Natural killer cell (primary cell): ENCODE data around the gene CEP128. TPM values are rescaled to one million over a fixed set of nuclear protein-coding genes. Genes with fewer than 3 reads are reported as not detected.

Experiments used
- ATAC-seq, 3 donors: fragments of 150-1000 bp in 2 of 3; fragments of 200-7000 bp in 1 of 3; cut with Tn5 transposase; 1 replicate in 1 of 3; 2 replicates in 2 of 3; pipeline ENCODE4 v1.10.0; 2021; ENCODE audit warnings: mild to moderate bottlenecking in 2 of 3, moderate library complexity in 2 of 3
- DNase-seq, 2 donors: peaks; one replicate each; pipeline versions ENCODE4 v3.0.0 to v3.0.0-alpha.2; 2013 to 2021; ENCODE audit warnings: mixed read lengths in 1 of 2
- H3K27ac ChIP-seq: one replicate; pipeline ENCODE4 v1.5.1; 2013; ENCODE audit warnings: mild to moderate bottlenecking, low read length
- H3K27me3 ChIP-seq: one replicate; pipeline ENCODE4 v1.6.1; 2013; ENCODE audit warnings: low read length; ENCODE audit not compliant: control insufficient read depth, insufficient read depth
- H3K36me3 ChIP-seq: one replicate; pipeline ENCODE4 v1.6.1; 2013; ENCODE audit warnings: low read length; ENCODE audit not compliant: control insufficient read depth, insufficient read depth
- H3K4me1 ChIP-seq: one replicate; pipeline ENCODE4 v1.6.1; 2013; ENCODE audit warnings: low read length; ENCODE audit not compliant: control insufficient read depth, insufficient read depth
- H3K4me3 ChIP-seq: one replicate; pipeline ENCODE4 v1.5.1; 2013; ENCODE audit warnings: low read length
- H3K9me3 ChIP-seq: one replicate; pipeline ENCODE4 v1.6.1; 2013; ENCODE audit warnings: low read length; ENCODE audit not compliant: control insufficient read depth, insufficient read depth
- H3K27ac Mint-ChIP-seq, 2 donors: one replicate each; pipeline ENCODE4 v1.8.0; 2022; ENCODE audit warnings: mild to moderate bottlenecking in 2 of 2, mixed read lengths in 2 of 2, moderate library complexity in 1 of 2
- H3K27me3 Mint-ChIP-seq, 2 donors: one replicate each; pipeline ENCODE4 v1.8.0; 2022; ENCODE audit warnings: low read depth in 2 of 2, mixed read lengths in 2 of 2
- H3K36me3 Mint-ChIP-seq: one replicate; pipeline ENCODE4 v1.8.0; 2022; ENCODE audit warnings: mixed read lengths
- H3K4me1 Mint-ChIP-seq, 2 donors: one replicate each; pipeline ENCODE4 v1.8.0; 2022; ENCODE audit warnings: mixed read lengths in 2 of 2
- H3K4me3 Mint-ChIP-seq: one replicate; pipeline ENCODE4 v1.8.0; 2022; ENCODE audit warnings: mild to moderate bottlenecking, moderate library complexity, mixed read lengths
- H3K9me3 Mint-ChIP-seq, 2 donors: one replicate each; pipeline ENCODE4 v1.8.0; 2022; ENCODE audit warnings: mixed read lengths in 2 of 2
- WGBS: methylation state at CpG from one replicate; pipeline ENCODE4 v1.1.7; 2013; ENCODE audit warnings: missing lambda C conversion rate; ENCODE audit not compliant: insufficient coverage; 5-methylcytosine and 5-hydroxymethylcytosine counted together
- intact Hi-C: fragments of 100-400 bp; cut with micrococcal nuclease; formaldehyde crosslinking; loops from one replicate; pipeline ENCODE4 v1.14.2; 2022
- total RNA-seq, 4 donors: library from RNA; stranded (reverse); fragments of 120-200 nt in 1 of 4; gene quantifications; one replicate each; pipeline versions ENCODE4 v1.2.3 to v1.2.4, GENCODE V29; 2013 to 2022
- TF ChIP-seq, protein P1 (sequence below): fragments of 200-600 bp; IDR thresholded peaks from one replicate; pipeline ENCODE4 v1.8.0; 2022; ENCODE audit warnings: antibody characterized with exemption

The CEP128 gene
- total RNA-seq, 3 donors from 2014 or later (not counting 1 experiment from before 2014, with no cell fraction given): 14.4 to 16.7 (median 15.6) TPM

DNA sequence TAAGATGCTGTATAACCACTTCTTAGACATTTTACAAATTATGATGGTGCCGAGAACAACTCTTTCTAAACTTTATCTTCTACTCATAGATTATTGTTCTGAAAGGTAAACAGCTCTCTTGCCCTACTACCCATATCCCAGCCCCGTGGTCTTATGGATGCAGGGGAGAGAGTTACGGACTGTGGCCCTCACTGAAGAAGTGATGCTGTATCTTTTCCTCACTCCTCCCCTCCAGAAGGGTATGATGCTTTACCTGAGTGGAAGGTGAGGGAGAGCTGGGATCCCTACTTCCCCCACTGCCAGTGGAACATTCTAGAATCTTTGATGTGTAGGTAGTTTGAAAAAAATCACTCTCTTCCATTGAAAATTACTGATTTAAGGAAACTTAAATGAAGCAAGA is 17.4 kb upstream of the CEP128 start:
- ATAC-seq: no peak
- H3K27me3 ChIP-seq: peaks cover 7% of the 10 kb centered on the region
- peak overlapping the region; percentile 34 for H3K27ac ChIP-seq
- H3K36me3 Mint-ChIP-seq: no peaks in the 10 kb centered on the region
- no peaks in the 10 kb centered on the region for H3K36me3 ChIP-seq
- DNase-seq: no peak
- H3K4me1 Mint-ChIP-seq: peaks cover 29 to 30% of the 10 kb centered on the region in 2 donors
- no peaks in the 10 kb centered on the region for H3K9me3 ChIP-seq
- no peak overlapping the region for H3K4me3 ChIP-seq
- H3K4me1 ChIP-seq: peaks cover 18% of the 10 kb centered on the region
- H3K27me3 Mint-ChIP-seq: peaks cover 16 to 17% of the 10 kb centered on the region in 2 donors
- intact Hi-C loops: no loop called here
- H3K9me3 Mint-ChIP-seq: no peaks in the 10 kb centered on the region
- TF ChIP-seq, protein P1, sequence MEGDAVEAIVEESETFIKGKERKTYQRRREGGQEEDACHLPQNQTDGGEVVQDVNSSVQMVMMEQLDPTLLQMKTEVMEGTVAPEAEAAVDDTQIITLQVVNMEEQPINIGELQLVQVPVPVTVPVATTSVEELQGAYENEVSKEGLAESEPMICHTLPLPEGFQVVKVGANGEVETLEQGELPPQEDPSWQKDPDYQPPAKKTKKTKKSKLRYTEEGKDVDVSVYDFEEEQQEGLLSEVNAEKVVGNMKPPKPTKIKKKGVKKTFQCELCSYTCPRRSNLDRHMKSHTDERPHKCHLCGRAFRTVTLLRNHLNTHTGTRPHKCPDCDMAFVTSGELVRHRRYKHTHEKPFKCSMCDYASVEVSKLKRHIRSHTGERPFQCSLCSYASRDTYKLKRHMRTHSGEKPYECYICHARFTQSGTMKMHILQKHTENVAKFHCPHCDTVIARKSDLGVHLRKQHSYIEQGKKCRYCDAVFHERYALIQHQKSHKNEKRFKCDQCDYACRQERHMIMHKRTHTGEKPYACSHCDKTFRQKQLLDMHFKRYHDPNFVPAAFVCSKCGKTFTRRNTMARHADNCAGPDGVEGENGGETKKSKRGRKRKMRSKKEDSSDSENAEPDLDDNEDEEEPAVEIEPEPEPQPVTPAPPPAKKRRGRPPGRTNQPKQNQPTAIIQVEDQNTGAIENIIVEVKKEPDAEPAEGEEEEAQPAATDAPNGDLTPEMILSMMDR: no peak
- peak overlapping the region; percentile 83 to 86 for H3K27ac Mint-ChIP-seq
- H3K4me3 Mint-ChIP-seq: no peak overlapping the region
- 100% methylated on average over 1 of the region's 3 CpGs for WGBS

DNA sequence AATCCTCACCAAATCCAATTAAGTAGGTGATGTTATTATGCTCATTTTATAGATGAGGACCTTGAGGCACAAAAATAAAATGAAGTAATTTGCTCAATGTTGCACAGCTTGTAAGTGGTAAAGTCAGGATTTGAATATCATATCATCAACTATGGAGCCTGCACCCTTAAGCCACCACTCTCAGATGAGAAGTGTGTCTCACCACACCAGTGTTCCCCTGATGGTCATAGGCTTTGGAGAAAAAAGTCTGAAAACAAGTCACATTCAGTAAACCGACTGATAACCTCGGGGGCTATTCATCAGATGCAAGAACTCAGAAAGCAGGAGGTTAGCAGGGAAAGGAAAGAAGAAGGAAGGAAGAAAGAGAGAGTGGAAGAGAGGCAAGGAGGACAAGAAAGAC is 16.7 kb upstream of the CEP128 start:
- Mint-ChIP-seq H3K9me3 (no peaks in the 10 kb centered on the region), H3K4me3 (no peak overlapping the region), H3K4me1 (peaks cover 29 to 30% of the 10 kb centered on the region in 2 donors), H3K27ac (peak overlapping the region; percentile 10 to 46), H3K27me3 (peaks cover 16 to 17% of the 10 kb centered on the region in 2 donors), H3K36me3 (no peaks in the 10 kb centered on the region)
- Histone ChIP-seq H3K27ac (no peak overlapping the region), H3K9me3 (no peaks in the 10 kb centered on the region), H3K4me3 (no peak overlapping the region), H3K36me3 (no peaks in the 10 kb centered on the region), H3K27me3 (peaks cover 7% of the 10 kb centered on the region), H3K4me1 (peaks cover 18% of the 10 kb centered on the region)
- TF ChIP-seq, protein P1: no peak
- DNase-seq (no peak), ATAC-seq (no peak)
- 97% methylated on average over 2 of the region's 2 CpGs for WGBS
- intact Hi-C loops: no loop called here

DNA sequence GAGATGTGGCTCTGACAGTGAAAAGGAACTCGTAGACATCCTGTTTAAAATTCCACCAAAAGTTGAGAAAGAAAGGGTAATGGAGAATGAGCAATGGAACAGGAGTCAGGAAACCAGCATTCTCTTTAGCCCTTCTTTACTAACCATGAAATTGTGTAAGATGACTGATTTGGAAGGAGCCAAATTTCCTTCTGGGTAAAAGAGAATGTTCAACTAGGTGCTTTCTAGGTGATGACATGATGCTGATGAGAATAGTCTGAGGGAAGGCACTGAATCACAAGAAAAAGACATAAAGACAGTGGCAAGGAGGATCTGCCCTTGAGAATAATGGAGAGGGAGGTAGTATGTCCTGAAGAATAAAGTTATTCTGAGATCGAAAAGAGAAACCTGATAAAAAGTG is 16.1 kb upstream of the CEP128 start:
- Mint-ChIP-seq H3K27me3 (peaks cover 18 to 19% of the 10 kb centered on the region in 2 donors), H3K4me3 (no peak overlapping the region), H3K9me3 (no peaks in the 10 kb centered on the region), H3K36me3 (no peaks in the 10 kb centered on the region), H3K27ac (peak overlapping the region in 1 of 2 donors; percentile 46), H3K4me1 (peaks cover 29 to 30% of the 10 kb centered on the region in 2 donors)
- H3K4me1 ChIP-seq: peaks cover 18% of the 10 kb centered on the region
- 92% methylated on average over 1 of the region's 2 CpGs for WGBS
- no peak for DNase-seq
- peaks cover 7% of the 10 kb centered on the region for H3K27me3 ChIP-seq
- no peaks in the 10 kb centered on the region for H3K9me3 ChIP-seq
- intact Hi-C loops: no loop called here
- H3K4me3 ChIP-seq: no peak overlapping the region
- H3K36me3 ChIP-seq: no peaks in the 10 kb centered on the region
- no peak for ATAC-seq
- H3K27ac ChIP-seq: no peak overlapping the region
- TF ChIP-seq, protein P1: no peak

GRCh38 chr14:80956922-80957321 is 15.4 kb upstream of the CEP128 start:
- H3K9me3 Mint-ChIP-seq: no peaks in the 10 kb centered on the region
- intact Hi-C loops: no loop called here
- peaks cover 29 to 30% of the 10 kb centered on the region in 2 donors for H3K4me1 Mint-ChIP-seq
- H3K27ac Mint-ChIP-seq: no peak overlapping the region
- H3K27me3 ChIP-seq: peaks cover 7% of the 10 kb centered on the region
- 94% methylated on average over 1 of the region's 1 CpG for WGBS
- DNase-seq (no peak), ATAC-seq (no peak)
- no peak overlapping the region for H3K27ac ChIP-seq
- peaks cover 18% of the 10 kb centered on the region for H3K4me1 ChIP-seq
- H3K36me3 Mint-ChIP-seq: no peaks in the 10 kb centered on the region
- TF ChIP-seq, protein P1: no peak
- H3K4me3 ChIP-seq: no peak overlapping the region
- H3K36me3 ChIP-seq: no peaks in the 10 kb centered on the region
- peaks cover 18 to 25% of the 10 kb centered on the region in 2 donors for H3K27me3 Mint-ChIP-seq
- H3K9me3 ChIP-seq: no peaks in the 10 kb centered on the region
- no peak overlapping the region for H3K4me3 Mint-ChIP-seq
